SK-MEL-5 (cell line): ENCODE data around the gene UNC13D. TPM values are rescaled to one million over a fixed set of nuclear protein-coding genes. Genes with fewer than 3 reads are reported as not detected.
"Not testable (repeated sequence)": the region's sequence is repeated elsewhere in the genome, so short reads cannot be mapped to it uniquely, and the experiment has no call there.

Experiments used
- DNase-seq: peaks from one replicate; pipeline ENCODE4 v3.0.0-alpha.2; 2016; ENCODE audit warnings: low read depth, low spot score
- in situ Hi-C: cut with HindIII; loops from 2 replicates; pipeline ENCODE4 v1.10.0; 2016; ENCODE audit warnings: low sequenced_read_pairs, high pct_unique_total_duplicates, low pct_unique_long_range_greater_than_20kb
- total RNA-seq: library from RNA; depleted of rRNA; stranded (reverse); fragments of >200 nt; shearing (Covaris generic); gene quantifications from 2 replicates; pipeline ENCODE4 v1.2.3, GENCODE V29; 2014

UNC13D gene
- total RNA-seq, 1 experiment from 2014 or later = 1.8 TPM

- in situ Hi-C loops = no loop called here
- no peak for DNase-seq
Observed at GRCh38 chr17:75795820-75796607, 48.2 kb downstream of the UNC13D start.

DNA sequence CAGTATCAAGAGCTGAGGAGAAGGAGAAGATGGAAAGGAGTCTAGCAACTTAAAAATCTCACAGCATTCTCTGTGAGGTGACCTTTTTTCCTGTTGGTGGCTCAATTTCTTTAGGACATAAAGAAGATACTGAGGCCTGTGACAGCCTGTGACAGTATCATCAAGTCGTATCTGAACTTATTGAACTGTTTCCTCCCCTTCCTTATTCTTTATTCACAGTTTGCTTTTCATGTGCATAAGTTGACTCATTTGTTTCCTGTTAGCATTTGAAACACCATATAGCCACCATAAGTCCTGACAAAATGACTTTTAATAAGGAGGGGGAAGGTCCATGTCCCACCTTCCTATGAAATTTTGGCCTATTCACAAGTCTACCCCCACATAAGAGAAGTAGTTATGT lies 50.7 kb downstream of the UNC13D start:
- in situ Hi-C loops = no loop called here
- no peak for DNase-seq

GRCh38 chr17:75791254-75791653 lies 53.0 kb downstream of the UNC13D start:
- DNase-seq = no peak
- in situ Hi-C loops = no loop called here

- in situ Hi-C loops = no loop called here
- DNase-seq = no peak
Observed at GRCh38 chr17:75785016-75785890, 59.0 kb downstream of the UNC13D start.

DNA sequence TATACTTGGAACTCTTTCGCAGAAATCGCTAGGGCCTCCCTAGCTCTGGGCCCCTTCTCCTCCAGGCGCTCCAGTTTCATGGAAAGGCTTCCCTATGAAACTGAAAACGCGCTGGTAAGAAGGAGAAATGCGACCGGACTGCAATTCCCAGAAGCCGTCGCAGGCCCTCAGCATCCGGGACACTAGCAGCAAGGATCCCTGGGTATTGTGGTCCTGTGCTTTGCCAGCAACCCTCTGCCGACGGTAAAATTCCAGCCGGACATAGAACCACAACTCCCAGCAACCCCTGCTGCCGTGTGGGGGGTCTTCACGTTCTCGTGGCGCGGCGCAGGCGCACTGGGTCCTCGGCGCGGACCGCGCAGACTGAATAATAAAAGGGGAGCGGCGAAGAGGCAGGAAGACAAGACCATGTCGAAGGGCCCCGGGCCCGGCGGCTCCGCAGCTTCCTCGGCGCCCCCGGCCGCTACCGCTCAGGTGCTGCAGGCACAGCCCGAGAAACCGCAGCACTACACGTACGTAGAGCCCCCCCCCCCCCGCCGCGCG lies 59.7 kb downstream of the UNC13D start, which contains the start of gene UNK:
Gene UNK (plus strand): TSS at position 334 of the 543 bp plus-strand sequence. CDS start 75 bp downstream, at position 409.
- DNase-seq = peak; percentile 100
- in situ Hi-C loops = no loop called here

DNA sequence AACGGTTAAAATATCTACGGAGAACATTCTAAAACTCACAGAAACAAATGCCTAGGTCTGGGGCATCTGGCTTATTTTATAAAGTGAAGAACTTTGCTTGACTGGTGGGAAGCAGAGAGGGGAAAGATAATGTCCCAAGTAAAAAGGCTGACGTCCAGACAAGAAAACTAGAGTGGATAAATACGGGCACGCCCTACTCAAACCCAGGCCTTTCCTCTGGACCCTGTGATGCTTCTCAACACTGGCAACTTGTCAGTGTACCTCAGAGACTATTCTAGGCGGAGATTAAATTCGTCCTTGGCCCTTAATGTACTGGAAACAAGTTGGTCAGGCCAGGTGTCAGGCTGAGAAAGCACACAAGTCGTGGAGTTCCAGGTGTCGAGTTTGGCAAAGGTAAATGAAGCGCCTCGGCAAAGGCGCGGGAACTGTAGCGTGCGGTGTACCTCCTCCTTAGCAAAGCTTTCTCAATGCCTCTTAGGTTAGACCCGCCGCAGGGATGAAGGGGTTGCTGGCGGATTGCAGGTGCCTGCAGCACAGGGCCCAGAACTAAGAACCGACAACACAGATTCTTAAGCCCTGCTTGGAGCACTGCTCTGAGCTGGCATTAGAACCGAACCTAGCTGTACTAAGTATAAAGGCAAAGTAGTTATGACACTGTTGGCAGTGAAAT lies 60.3 kb downstream of the UNC13D start:
- in situ Hi-C loops = no loop called here
- no peak for DNase-seq

- peak; percentile 78 for DNase-seq
- in situ Hi-C loops = no loop called here
Observed at GRCh38 chr17:75783069-75783783, 61.0 kb downstream of the UNC13D start.

DNA sequence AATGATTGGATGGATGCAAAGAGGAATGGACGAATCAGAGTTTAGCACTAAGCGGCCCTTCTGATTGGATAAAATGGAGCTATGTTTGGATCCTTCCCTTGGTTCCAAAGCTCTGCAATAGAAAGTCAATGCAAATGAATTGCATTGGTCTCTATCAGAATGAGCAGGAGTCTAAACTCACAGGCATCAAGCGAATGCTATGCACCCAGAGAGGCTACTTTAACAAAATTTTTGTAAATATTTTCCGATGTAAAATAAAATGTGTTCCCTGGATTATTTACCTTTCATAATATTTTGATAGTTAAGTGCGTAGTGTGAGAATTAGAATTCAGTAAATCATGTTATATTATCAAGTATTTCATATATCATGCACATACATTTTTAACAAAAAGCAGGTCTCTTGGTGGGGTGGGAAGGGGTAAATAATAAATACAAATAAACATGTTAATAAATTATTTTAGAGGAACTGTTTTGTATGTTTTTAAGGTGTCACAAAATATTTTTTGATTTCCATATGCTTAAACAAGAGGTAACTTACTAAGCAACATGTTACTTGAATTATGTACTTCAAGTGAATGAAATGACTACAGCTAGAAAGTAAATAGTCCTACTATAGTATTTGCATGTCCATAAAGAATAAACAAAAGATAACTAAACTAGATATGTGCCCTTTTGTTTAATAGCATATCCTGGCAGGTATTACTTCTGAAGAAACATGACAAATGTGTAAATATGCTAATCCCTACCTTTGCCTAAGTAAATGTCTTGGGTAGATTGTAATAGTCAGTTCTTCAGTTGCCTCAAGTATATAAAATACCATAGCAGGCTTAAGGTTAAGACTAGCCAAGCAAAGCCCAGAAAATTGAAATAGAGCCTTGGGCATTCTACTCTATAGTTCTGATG lies 64.0 kb downstream of the UNC13D start:
- in situ Hi-C loops = no loop called here
- no peak for DNase-seq

GRCh38 chr17:75779250-75779986 lies 64.8 kb downstream of the UNC13D start:
- in situ Hi-C loops = no loop called here
- DNase-seq = peak; percentile 100

- in situ Hi-C loops = no loop called here
- DNase-seq = peak; percentile 71
Observed at GRCh38 chr17:75778861-75779249, 65.3 kb downstream of the UNC13D start.

DNA sequence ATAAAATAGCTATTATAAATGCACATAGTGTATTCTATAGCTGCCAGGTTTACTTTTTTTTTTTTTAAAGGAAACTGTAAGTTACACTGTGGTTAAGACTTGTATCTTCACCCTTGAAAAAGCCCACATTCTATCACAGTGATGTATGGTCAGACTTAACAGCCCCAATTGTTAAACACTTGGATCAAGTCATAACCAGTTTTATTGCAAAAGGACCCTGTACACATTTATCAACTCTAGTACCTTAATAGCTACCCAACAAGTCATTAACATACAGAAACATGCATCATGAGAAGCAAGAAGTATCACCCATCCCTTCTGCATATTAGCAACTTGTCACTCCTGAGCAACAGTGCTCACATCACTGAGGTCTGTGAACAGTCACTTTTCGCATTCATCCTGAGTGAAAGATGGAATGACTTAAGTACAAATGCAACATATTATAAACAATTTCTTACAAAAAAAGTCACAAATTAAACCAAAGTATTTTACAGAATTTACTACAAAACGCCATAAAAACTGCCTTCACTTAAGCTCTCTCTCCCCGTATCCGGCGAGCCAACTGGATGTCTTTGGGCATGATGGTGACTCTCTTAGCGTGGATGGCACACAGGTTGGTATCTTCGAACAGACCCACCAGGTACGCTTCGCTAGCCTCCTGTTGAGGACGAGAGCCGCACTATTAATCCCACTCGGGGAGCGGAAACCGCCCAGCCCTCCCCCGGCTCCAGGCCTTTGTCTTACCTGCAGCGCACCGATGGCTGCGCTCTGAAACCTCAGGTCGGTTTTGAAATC lies 65.9 kb downstream of the UNC13D start:
- DNase-seq, in situ Hi-C loops: not testable (repeated sequence)

GRCh38 chr17:75777296-75777922 lies 66.8 kb downstream of the UNC13D start:
- no peak for DNase-seq

More at GRCh38 chr17:75777296-75777922, 66.8 kb downstream of the UNC13D start:
- in situ Hi-C loops = no loop called here
